GM10847 (cell line): Measurements from ENCODE around the gene ARHGAP22.

ENCODE experiments used
- POLR2A ChIP-seq: IDR thresholded peaks from 2 replicates; pipeline ENCODE4 v1.6.1; 2011; ENCODE audit not compliant: insufficient read length; ENCODE audit errors: extremely low read depth

ARHGAP22 gene

GRCh38 chr10:48464121-48464870 is 140.6 kb downstream of the ARHGAP22 start:
- no peak for TF ChIP-seq POLR2A

- TF ChIP-seq POLR2A = no peak
Observed at GRCh38 chr10:48463318-48464003, 141.4 kb downstream of the ARHGAP22 start.

GRCh38 chr10:48462482-48463020 is 142.3 kb downstream of the ARHGAP22 start:
- TF ChIP-seq POLR2A = no peak

- TF ChIP-seq POLR2A = no peak
Observed at GRCh38 chr10:48461623-48462481, 143.0 kb downstream of the ARHGAP22 start.

- TF ChIP-seq POLR2A = no peak
Observed at GRCh38 chr10:48460182-48460581, 144.7 kb downstream of the ARHGAP22 start.

- TF ChIP-seq POLR2A = no peak
Observed at GRCh38 chr10:48459270-48460150, 145.4 kb downstream of the ARHGAP22 start.

GRCh38 chr10:48458662-48459048 is 146.2 kb downstream of the ARHGAP22 start:
- no peak for TF ChIP-seq POLR2A

GRCh38 chr10:48457949-48458661 is 146.8 kb downstream of the ARHGAP22 start:
- TF ChIP-seq POLR2A = no peak

GRCh38 chr10:48456808-48457761 is 147.8 kb downstream of the ARHGAP22 start:
- no peak for TF ChIP-seq POLR2A

- TF ChIP-seq POLR2A = no peak
Observed at GRCh38 chr10:48456361-48456804, 148.5 kb downstream of the ARHGAP22 start.

- no peak for TF ChIP-seq POLR2A
Observed at GRCh38 chr10:48455392-48456151, 149.3 kb downstream of the ARHGAP22 start.

- TF ChIP-seq POLR2A = no peak
Observed at GRCh38 chr10:48455055-48455391, 149.8 kb downstream of the ARHGAP22 start.
